Osteoblast (primary cell): Measurements from ENCODE around the gene NAA10. TPM values are rescaled to one million over a fixed set of nuclear protein-coding genes. Genes with fewer than 3 reads are reported as not detected.

Source experiments
- DNase-seq: peaks from one replicate; pipeline ENCODE4 v3.0.0; 2011; ENCODE audit warnings: low spot score, mixed read lengths; ENCODE audit not compliant: insufficient read length; ENCODE audit errors: missing footprints
- H2AFZ ChIP-seq: 2 replicates; pipeline ENCODE4 v1.6.0; 2011; ENCODE audit warnings: mild to moderate bottlenecking, low read length
- H3K27ac ChIP-seq: 2 replicates; pipeline ENCODE4 v1.5.1; 2011; ENCODE audit warnings: mild to moderate bottlenecking, low read depth, low read length, moderate library complexity
- H3K27me3 ChIP-seq: 2 replicates; pipeline ENCODE4 v1.6.0; 2012; ENCODE audit warnings: mild to moderate bottlenecking, control low read depth, inconsistent platforms, low read length, moderate library complexity; ENCODE audit not compliant: insufficient read depth
- H3K36me3 ChIP-seq: 2 replicates; pipeline ENCODE4 v1.5.1; 2011; ENCODE audit warnings: mild to moderate bottlenecking, low read length, control low read depth, moderate library complexity; ENCODE audit not compliant: insufficient read depth
- H3K4me1 ChIP-seq: 2 replicates; pipeline ENCODE4 v1.5.1; 2011; ENCODE audit warnings: mild to moderate bottlenecking, low read length, control low read depth, moderate library complexity; ENCODE audit not compliant: insufficient read depth
- H3K4me2 ChIP-seq: 2 replicates; pipeline ENCODE4 v1.6.0; 2011; ENCODE audit warnings: mild to moderate bottlenecking, low read length; ENCODE audit not compliant: insufficient read depth
- H3K4me3 ChIP-seq: fragments of 200-600 bp; sonication (generic); 3 replicates; pipeline ENCODE4 v1.5.1; 2012; ENCODE audit warnings: mild to moderate bottlenecking, low read length, inconsistent platforms; ENCODE audit not compliant: insufficient read depth
- H3K79me2 ChIP-seq: 2 replicates; pipeline ENCODE4 v1.6.0; 2012; ENCODE audit warnings: mild to moderate bottlenecking, low read length, control low read depth, inconsistent platforms; ENCODE audit not compliant: insufficient read depth
- H3K9me3 ChIP-seq: 2 replicates; pipeline ENCODE4 v1.5.1; 2011; ENCODE audit warnings: low read depth, low read length, control low read depth
- H4K20me1 ChIP-seq: 2 replicates; pipeline ENCODE4 v1.6.0; 2012; ENCODE audit warnings: mild to moderate bottlenecking, low read length, control low read depth; ENCODE audit not compliant: insufficient read depth
- total RNA-seq: library from RNA; depleted of rRNA; stranded (reverse); fragments of >200 nt; gene quantifications from 2 replicates; pipeline ENCODE4 v1.2.3, GENCODE V29; 2012
- TF ChIP-seq, protein P1 (sequence below): IDR thresholded peaks from 2 replicates; pipeline ENCODE4 v1.5.1; 2011; ENCODE audit warnings: mild to moderate bottlenecking, low read depth, low read length, moderate library complexity; ENCODE audit errors: extremely low read depth

The NAA10 gene
- total RNA-seq, 1 donor, result 43.4 TPM

DNA sequence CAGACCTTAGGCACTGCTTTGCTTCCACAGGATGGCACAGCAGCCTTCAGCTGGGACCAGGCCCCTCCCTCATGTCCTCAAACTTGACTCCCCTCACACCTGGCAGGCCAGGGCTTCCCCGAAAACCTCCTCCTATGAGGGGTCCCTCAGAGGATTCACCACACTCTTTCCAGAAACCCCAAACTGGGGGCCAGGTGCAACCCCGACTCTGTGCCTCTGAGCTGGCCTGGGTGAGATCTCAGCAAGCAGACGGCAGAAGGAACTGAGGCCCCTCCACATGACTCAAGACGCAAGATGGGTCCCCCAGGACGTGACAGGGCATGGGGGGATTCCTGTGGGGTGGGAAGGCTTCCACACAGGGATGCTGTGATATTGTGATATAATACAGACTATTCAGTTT is 30.6 kb upstream of the NAA10 start:
- DNase-seq, result no peak
- H3K36me3 ChIP-seq, result peaks cover 22% of the 10 kb centered on the region
- peaks cover 83% of the 10 kb centered on the region for H3K79me2 ChIP-seq
- H3K27ac ChIP-seq, result no peak overlapping the region
- peaks cover 77% of the 10 kb centered on the region for H4K20me1 ChIP-seq
- H3K9me3 ChIP-seq, result no peaks in the 10 kb centered on the region
- no peak overlapping the region for H3K4me2 ChIP-seq
- H2AFZ ChIP-seq, result no peak overlapping the region
- no peak overlapping the region for H3K4me3 ChIP-seq
- TF ChIP-seq, protein P1, sequence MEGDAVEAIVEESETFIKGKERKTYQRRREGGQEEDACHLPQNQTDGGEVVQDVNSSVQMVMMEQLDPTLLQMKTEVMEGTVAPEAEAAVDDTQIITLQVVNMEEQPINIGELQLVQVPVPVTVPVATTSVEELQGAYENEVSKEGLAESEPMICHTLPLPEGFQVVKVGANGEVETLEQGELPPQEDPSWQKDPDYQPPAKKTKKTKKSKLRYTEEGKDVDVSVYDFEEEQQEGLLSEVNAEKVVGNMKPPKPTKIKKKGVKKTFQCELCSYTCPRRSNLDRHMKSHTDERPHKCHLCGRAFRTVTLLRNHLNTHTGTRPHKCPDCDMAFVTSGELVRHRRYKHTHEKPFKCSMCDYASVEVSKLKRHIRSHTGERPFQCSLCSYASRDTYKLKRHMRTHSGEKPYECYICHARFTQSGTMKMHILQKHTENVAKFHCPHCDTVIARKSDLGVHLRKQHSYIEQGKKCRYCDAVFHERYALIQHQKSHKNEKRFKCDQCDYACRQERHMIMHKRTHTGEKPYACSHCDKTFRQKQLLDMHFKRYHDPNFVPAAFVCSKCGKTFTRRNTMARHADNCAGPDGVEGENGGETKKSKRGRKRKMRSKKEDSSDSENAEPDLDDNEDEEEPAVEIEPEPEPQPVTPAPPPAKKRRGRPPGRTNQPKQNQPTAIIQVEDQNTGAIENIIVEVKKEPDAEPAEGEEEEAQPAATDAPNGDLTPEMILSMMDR, result no peak
- peaks cover 34% of the 10 kb centered on the region for H3K4me1 ChIP-seq
- no peaks in the 10 kb centered on the region for H3K27me3 ChIP-seq

DNA sequence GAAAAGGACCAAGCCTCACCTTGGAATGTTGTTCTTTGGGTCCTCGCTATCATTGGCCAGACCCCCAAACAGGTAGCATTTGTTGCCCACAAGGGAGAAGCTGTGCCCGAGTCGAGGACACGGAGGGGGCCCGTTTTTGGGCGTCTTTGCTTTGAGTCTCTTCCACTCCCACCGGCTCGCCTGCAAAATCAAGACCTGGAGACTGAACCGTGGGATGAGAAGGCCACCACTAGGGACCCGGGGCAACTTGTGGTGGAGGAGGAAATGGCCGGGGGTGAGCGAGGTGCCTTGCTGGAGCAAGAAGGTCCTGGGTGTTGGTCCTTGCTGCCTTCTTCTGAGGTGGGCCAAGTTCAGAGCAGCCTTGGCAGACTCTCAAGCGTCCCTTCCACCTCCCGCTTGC is 29.3 kb upstream of the NAA10 start:
- Histone ChIP-seq H2AFZ (no peak overlapping the region), H3K9me3 (no peaks in the 10 kb centered on the region), H3K27me3 (no peaks in the 10 kb centered on the region), H3K36me3 (peaks cover 27% of the 10 kb centered on the region), H3K4me1 (peaks cover 28% of the 10 kb centered on the region), H3K4me2 (no peak overlapping the region), H3K27ac (no peak overlapping the region), H3K4me3 (no peak overlapping the region), H3K79me2 (peaks cover 75% of the 10 kb centered on the region), H4K20me1 (peaks cover 71% of the 10 kb centered on the region)
- no peak for DNase-seq
- TF ChIP-seq, protein P1, result no peak

DNA sequence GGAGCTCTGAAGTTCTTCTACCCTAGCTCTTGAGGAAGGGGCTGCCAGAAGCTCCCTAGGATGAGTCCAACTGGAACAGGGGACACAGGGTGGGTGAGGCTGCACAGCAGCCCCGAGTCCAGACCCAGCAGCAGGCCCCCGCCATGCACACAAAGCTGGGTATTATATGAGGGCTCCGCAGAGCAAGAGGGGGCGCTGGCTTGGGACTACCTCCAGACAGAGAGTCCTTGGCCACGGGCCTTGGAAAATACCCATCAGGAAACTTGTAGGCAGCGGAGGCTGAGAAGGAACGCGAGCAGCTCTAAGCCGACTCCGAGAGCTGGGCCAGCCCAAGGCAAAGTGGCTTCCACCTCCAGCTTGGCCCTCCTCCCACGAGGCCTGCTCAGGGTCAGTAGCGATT is 28.7 kb upstream of the NAA10 start:
- peaks cover 33% of the 10 kb centered on the region for H3K36me3 ChIP-seq
- DNase-seq, result no peak
- peaks cover 23% of the 10 kb centered on the region for H3K4me1 ChIP-seq
- no peak overlapping the region for H3K27ac ChIP-seq
- TF ChIP-seq, protein P1, result no peak
- no peak overlapping the region for H3K4me2 ChIP-seq
- H3K9me3 ChIP-seq, result no peaks in the 10 kb centered on the region
- peaks cover 70% of the 10 kb centered on the region for H3K79me2 ChIP-seq
- H2AFZ ChIP-seq, result no peak overlapping the region
- H3K27me3 ChIP-seq, result no peaks in the 10 kb centered on the region
- H4K20me1 ChIP-seq, result peaks cover 65% of the 10 kb centered on the region
- no peak overlapping the region for H3K4me3 ChIP-seq

DNA sequence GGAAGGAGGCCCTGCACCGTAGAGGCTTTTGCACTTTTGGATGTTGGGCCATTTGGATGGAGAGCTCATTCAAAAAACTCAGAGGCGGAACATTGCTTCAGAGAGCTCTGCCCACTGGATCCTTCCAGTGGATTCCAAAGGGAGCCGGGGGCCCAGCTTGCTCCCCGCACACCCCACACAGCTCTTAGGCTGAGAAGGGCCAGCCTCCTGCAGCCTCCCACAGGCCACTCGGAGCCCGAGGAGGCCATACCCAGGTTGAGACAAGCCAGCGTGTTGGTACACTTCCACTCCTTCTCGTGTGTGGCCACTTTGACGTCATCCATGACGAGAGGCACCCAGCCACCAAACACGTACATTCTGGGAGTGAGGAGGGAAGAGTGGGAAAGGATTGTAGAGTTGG is 26.5 kb upstream of the NAA10 start:
- no peak overlapping the region for H3K4me3 ChIP-seq
- H3K79me2 ChIP-seq, result peaks cover 47% of the 10 kb centered on the region
- H3K36me3 ChIP-seq, result peaks cover 50% of the 10 kb centered on the region
- H2AFZ ChIP-seq, result no peak overlapping the region
- no peak for DNase-seq
- H4K20me1 ChIP-seq, result peaks cover 45% of the 10 kb centered on the region
- TF ChIP-seq, protein P1, result no peak
- no peak overlapping the region for H3K4me2 ChIP-seq
- no peaks in the 10 kb centered on the region for H3K27me3 ChIP-seq
- peaks cover 1% of the 10 kb centered on the region for H3K4me1 ChIP-seq
- no peak overlapping the region for H3K27ac ChIP-seq
- H3K9me3 ChIP-seq, result no peaks in the 10 kb centered on the region
